Duodenal mucosa (tissue), 2 donors: Measurements from ENCODE around the gene TPRKB.
A peak's percentile ranks its signal among the peaks of the same experiment; 100 is the strongest.
"Not testable (repeated sequence)": the region's sequence is repeated elsewhere in the genome, so short reads cannot be mapped to it uniquely, and the experiment has no call there.

Experiments used
- H3K27ac ChIP-seq: one replicate; pipeline ENCODE4 v1.7.0; 2013; ENCODE audit warnings: low read depth, low read length
- H3K27me3 ChIP-seq, 2 donors: one replicate each; pipeline ENCODE4 v1.7.0; 2013; ENCODE audit warnings: low read length in 2 of 2, control low read depth in 1 of 2; ENCODE audit not compliant: insufficient read depth in 2 of 2, control insufficient read depth in 1 of 2
- H3K36me3 ChIP-seq, 2 donors: one replicate each; pipeline ENCODE4 v1.7.0; 2013; ENCODE audit warnings: low read length in 2 of 2, control low read depth in 1 of 2; ENCODE audit not compliant: insufficient read depth in 2 of 2, control insufficient read depth in 1 of 2
- H3K4me1 ChIP-seq, 2 donors: one replicate each; pipeline ENCODE4 v1.7.0; 2013; ENCODE audit warnings: low read length in 2 of 2, control low read depth in 1 of 2; ENCODE audit not compliant: insufficient read depth in 2 of 2, control insufficient read depth in 1 of 2
- H3K4me3 ChIP-seq, 2 donors: one replicate each; pipeline ENCODE4 v1.7.0; 2013; ENCODE audit warnings: low read length in 2 of 2, low read depth in 1 of 2
- H3K9ac ChIP-seq, 2 donors: one replicate each; pipeline ENCODE4 v1.7.0; 2013; ENCODE audit warnings: low read length in 2 of 2, low read depth in 1 of 2
- H3K9me3 ChIP-seq, 2 donors: one replicate each; pipeline ENCODE4 v1.7.0; 2013; ENCODE audit warnings: low read length in 2 of 2, control low read depth in 1 of 2; ENCODE audit not compliant: control insufficient read depth in 1 of 2

Gene TPRKB

DNA sequence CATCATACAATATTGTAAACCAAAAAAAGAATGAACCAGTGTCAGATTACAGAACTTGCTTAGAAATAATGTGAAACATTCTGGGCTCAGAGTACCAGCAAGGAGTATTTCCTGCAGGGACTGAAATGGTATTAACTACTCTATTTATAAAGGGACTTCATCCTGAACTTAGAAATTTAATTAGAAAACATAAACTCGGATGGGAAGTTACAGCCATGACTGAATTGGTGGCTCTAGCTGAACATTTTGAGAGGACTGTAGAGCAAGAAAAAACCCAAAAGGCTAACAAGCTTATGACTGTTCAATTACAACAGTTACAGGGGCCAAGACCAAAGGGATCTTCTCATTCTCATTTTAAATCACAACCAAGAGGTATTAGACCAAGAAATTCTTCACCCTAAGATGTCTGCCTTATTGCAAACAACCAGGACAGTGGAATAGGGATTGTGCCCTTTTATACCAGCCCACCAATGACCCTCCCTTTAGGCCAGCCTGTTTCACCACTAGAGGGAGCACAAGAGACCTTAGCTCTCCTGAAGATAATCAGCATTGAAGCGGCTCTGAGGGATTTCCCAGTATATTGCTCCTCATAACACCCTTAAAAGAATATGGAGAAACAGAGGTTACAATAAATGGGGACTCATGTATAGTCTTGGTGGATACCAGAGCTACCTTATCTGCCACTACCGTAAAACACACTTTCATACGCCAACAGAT is 46.6 kb downstream of the TPRKB start:
- not testable (repeated sequence) for H3K27me3 ChIP-seq, H3K27ac ChIP-seq, H3K9ac ChIP-seq, H3K36me3 ChIP-seq, H3K4me3 ChIP-seq, H3K4me1 ChIP-seq, H3K9me3 ChIP-seq

DNA sequence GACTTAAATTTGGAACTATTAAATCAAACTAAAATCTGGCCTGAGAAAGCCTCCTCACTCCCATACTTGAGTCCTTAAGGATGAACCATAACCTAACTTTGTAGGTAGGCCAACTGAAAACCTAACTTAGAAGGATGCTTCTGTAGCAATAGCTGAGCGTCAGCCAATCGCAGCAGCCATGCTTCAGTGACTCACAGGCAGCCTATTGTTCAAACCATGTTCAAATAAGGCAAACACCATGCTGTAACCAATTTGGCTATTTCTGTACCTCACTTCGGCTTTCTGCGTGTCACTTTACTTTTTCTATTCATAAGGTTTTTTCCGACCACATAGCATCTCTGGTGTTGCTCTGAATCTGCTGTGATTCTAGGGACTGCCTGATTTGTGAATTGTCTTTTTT is 48.7 kb downstream of the TPRKB start:
- not testable (repeated sequence) for H3K9me3 ChIP-seq, H3K9ac ChIP-seq, H3K27ac ChIP-seq, H3K27me3 ChIP-seq, H3K4me3 ChIP-seq, H3K36me3 ChIP-seq, H3K4me1 ChIP-seq

DNA sequence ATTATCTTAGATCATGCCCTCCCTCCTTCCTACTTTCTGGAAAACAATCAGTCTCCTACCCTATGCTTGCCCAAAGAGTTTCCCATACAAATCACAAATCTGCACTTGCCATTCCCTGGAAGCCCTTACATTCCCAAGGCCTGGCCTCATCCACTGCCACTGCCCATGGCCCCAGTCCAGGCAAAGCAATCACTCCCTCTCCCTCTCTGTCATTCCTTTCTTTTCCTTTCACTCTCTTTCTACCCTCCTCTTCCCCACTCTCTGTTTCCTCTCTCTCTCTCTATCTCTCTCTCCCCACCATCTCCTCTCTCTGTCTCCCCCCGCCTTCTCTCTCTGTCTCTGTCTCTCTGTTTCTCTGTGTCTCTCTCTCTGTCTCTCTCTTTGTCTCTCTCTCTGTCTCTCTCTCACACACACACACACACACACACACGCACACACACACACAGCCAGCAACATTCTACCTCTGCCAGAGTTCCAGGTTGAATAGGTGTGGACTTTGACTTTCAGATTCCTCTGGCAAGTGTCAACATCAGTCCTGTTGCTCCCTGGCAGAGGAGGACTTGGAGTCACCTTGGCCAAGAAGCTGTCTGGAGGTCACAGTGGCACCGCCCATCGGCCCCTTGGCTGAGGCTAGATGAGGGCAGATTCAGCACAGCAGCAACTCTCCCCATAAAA is 51.2 kb downstream of the TPRKB start:
- no peaks in the 10 kb centered on the region for H3K9me3 ChIP-seq
- H3K36me3 ChIP-seq, result no peaks in the 10 kb centered on the region
- no peaks in the 10 kb centered on the region for H3K27me3 ChIP-seq
- peaks cover 0 to 4% of the 10 kb centered on the region in 2 donors for H3K4me1 ChIP-seq
- H3K27ac ChIP-seq, result peak overlapping the region; percentile 22
- peak overlapping the region in 1 of 2 donors; percentile 10 for H3K4me3 ChIP-seq
- no peak overlapping the region for H3K9ac ChIP-seq

DNA sequence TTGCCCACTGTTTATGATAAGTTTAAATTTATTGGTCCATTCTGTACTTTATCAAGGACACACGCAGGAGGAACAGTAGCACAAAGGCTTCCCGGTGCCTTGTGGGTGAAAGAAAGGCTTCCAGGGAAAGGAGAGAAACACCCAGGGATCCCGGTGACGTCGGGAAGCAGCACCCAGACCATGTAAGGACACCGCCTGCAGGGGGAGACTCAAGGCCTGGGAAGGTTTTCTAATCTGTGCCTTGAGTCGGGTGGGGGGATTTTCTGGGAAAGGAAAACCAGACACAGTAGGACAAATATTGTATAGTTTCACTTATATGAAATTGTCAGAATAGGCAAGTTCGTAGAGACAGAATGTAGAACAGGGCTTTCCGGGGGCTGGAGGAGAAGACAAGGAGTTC is 52.2 kb downstream of the TPRKB start:
- not testable (repeated sequence) for H3K4me3 ChIP-seq, H3K36me3 ChIP-seq, H3K27ac ChIP-seq, H3K4me1 ChIP-seq, H3K9me3 ChIP-seq, H3K27me3 ChIP-seq, H3K9ac ChIP-seq

DNA sequence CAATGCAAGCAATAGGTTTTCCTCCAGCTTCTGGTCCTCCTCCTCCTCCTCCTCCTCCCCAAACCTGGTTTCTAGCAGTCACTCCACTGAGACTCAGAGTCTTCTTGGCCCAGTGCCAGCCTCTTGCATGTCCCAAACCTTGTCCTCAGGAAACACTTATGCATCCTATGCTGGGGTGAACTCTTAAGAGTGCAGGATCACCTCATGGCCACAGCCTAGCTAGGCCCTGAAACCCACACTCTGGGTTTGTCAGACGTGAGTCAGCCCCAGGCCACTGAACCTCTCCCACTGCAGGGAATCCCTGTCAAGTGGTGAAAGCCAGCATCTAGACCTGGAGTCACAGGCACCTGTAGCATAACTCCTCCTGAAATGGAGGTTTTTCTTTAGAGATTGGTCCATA is 52.8 kb downstream of the TPRKB start:
- not testable (repeated sequence) for H3K27me3 ChIP-seq, H3K27ac ChIP-seq, H3K4me1 ChIP-seq, H3K36me3 ChIP-seq, H3K9me3 ChIP-seq, H3K9ac ChIP-seq, H3K4me3 ChIP-seq

DNA sequence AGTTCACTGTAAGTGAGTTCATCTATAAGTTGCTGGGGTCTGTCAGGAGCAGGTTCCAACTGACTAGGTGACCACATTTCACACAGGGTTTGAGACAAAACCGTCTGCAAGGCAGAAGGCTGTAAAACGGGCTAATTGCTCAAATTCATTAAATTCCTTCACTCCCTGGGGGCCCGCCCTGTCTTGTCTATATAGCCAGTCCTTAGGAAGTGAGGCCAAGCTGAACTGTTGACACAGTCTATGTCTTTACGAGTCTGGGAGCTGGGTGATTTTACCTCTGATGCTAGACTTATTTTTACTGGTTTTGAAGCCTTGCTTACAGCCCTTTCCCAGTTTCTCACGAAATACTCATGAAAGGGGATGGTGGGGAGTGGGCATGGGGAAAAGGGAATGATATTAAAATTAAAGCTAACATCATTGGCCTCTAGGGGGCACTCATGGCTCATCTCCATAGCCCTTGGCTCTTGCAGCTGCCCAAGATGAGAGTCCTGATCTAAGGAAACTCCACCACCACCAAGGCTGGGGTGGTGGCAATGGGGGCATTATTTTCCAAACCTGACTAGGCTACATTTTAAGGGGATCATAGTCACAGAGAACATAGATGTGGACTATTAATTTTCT is 57.1 kb downstream of the TPRKB start:
- not testable (repeated sequence) for H3K9ac ChIP-seq, H3K36me3 ChIP-seq, H3K4me1 ChIP-seq, H3K4me3 ChIP-seq, H3K27ac ChIP-seq, H3K27me3 ChIP-seq, H3K9me3 ChIP-seq
